HCT116 (cell line): Measurements from ENCODE around the gene ANAPC7.

Experiments
- POLR2A ChIP-seq: IDR thresholded peaks from 2 replicates; pipeline ENCODE4 v1.7.0; 2011; ENCODE audit warnings: borderline replicate concordance; ENCODE audit not compliant: insufficient read depth, insufficient read length; ENCODE audit errors: extremely low read depth
- POLR2AphosphoS5 ChIP-seq: IDR thresholded peaks from 2 replicates; pipeline ENCODE4 v1.6.1; 2011; ENCODE audit warnings: mild to moderate bottlenecking, low read depth, low read length, moderate library complexity
- ZNF274 ChIP-seq: fragments of 200-500 bp; sonication (Bioruptor generic); IDR thresholded peaks from 2 replicates; pipeline ENCODE4 v1.6.1; 2014; ENCODE audit warnings: mild to moderate bottlenecking, low read depth, low read length, inconsistent platforms

DNA sequence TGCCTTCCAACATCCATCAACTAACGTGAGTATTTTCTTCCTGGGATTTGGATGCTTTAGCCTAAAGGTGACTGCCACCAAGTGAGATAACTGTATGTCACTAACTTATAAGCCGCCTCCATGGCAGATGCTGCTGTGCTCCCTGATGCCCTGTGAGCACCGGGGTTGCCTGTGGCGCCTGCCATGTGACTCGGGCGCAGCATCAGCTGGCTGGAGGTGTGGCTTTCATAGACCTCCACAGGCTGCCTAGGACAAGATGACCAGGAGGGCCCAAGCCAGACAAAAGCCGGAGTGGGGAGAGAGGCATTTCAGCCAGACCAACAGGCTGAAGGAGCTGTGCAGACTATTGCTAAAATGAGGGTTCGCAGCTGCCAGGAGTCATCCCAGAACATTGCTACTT lies 55.7 kb downstream of the ANAPC7 start:
- no peak for TF ChIP-seq POLR2A
- TF ChIP-seq POLR2AphosphoS5, result no peak
- TF ChIP-seq ZNF274, result no peak
